Endothelial cell (in vitro differentiated cells): Measurements from ENCODE around the gene FADS2. TPM values are rescaled to one million over a fixed set of nuclear protein-coding genes. Genes with fewer than 3 reads are reported as not detected.

Source experiments
- DNase-seq: peaks from one replicate; pipeline ENCODE4 v3.0.0; 2021; ENCODE audit warnings: low spot score
- H3K27ac Mint-ChIP-seq: one replicate; pipeline ENCODE4 v1.8.0; 2021; ENCODE audit warnings: mixed read lengths, inconsistent platforms; ENCODE audit not compliant: unreplicated experiment
- H3K27me3 Mint-ChIP-seq: one replicate; pipeline ENCODE4 v1.8.0; 2021; ENCODE audit warnings: mild to moderate bottlenecking, moderate library complexity, mixed read lengths, inconsistent platforms; ENCODE audit not compliant: unreplicated experiment
- H3K36me3 Mint-ChIP-seq: one replicate; pipeline ENCODE4 v1.8.0; 2021; ENCODE audit warnings: mild to moderate bottlenecking, low read depth, mixed read lengths, inconsistent platforms; ENCODE audit not compliant: unreplicated experiment
- H3K4me1 Mint-ChIP-seq: one replicate; pipeline ENCODE4 v1.8.0; 2021; ENCODE audit warnings: mild to moderate bottlenecking, mixed read lengths, inconsistent platforms; ENCODE audit not compliant: unreplicated experiment
- H3K4me3 Mint-ChIP-seq: one replicate; pipeline ENCODE4 v1.8.0; 2021; ENCODE audit warnings: mild to moderate bottlenecking, mixed read lengths, inconsistent platforms; ENCODE audit not compliant: unreplicated experiment
- H3K9me3 Mint-ChIP-seq: one replicate; pipeline ENCODE4 v1.8.0; 2021; ENCODE audit warnings: mixed read lengths, inconsistent platforms; ENCODE audit not compliant: unreplicated experiment
- CTCF ChIP-seq: fragments of 200-600 bp; sonication (generic); IDR thresholded peaks from one replicate; pipeline ENCODE4 v1.5.0; 2021; ENCODE audit warnings: antibody characterized with exemption; ENCODE audit not compliant: unreplicated experiment
- total RNA-seq: library from RNA; stranded (reverse); fragmentation: NEBNext Ultra II Directional; extraction: Animal tissue kit (Norgen Biotek cat#: 25700); gene quantifications from one replicate; pipeline ENCODE4 v1.2.1, GENCODE V29; 2021; ENCODE audit not compliant: unreplicated experiment

Gene FADS2
- total RNA-seq, 1 donor from 2014 or later: 682 TPM

GRCh38 chr11:61882879-61883278 is 54.8 kb downstream of the FADS2 start:
- peaks cover 20% of the 10 kb centered on the region for H3K4me1 Mint-ChIP-seq
- peak overlapping the region; percentile 66 for H3K4me3 Mint-ChIP-seq
- peaks cover 13% of the 10 kb centered on the region for H3K27me3 Mint-ChIP-seq
- H3K27ac Mint-ChIP-seq: peak overlapping the region; percentile 49
- no peak for TF ChIP-seq CTCF
- peaks cover 12% of the 10 kb centered on the region for H3K36me3 Mint-ChIP-seq
- no peaks in the 10 kb centered on the region for H3K9me3 Mint-ChIP-seq
- no peak for DNase-seq

- Mint-ChIP-seq H3K27me3 (peaks cover 11% of the 10 kb centered on the region), H3K36me3 (peaks cover 10% of the 10 kb centered on the region), H3K4me1 (peaks cover 20% of the 10 kb centered on the region), H3K9me3 (no peaks in the 10 kb centered on the region), H3K27ac (peak overlapping the region; percentile 49), H3K4me3 (peak overlapping the region; percentile 66)
- TF ChIP-seq CTCF: no peak
- DNase-seq: no peak
These were observed 55.2 kb downstream of the FADS2 start for GRCh38 chr11:61883327-61883726.

GRCh38 chr11:61883947-61884346 is 55.8 kb downstream of the FADS2 start:
- peaks cover 11% of the 10 kb centered on the region for H3K27me3 Mint-ChIP-seq
- H3K27ac Mint-ChIP-seq: no peak overlapping the region
- H3K9me3 Mint-ChIP-seq: no peaks in the 10 kb centered on the region
- no peak for DNase-seq
- peaks cover 10% of the 10 kb centered on the region for H3K36me3 Mint-ChIP-seq
- no peak for TF ChIP-seq CTCF
- no peak overlapping the region for H3K4me3 Mint-ChIP-seq
- peaks cover 20% of the 10 kb centered on the region for H3K4me1 Mint-ChIP-seq

- H3K27me3 Mint-ChIP-seq: peaks cover 9% of the 10 kb centered on the region
- no peak for TF ChIP-seq CTCF
- no peak overlapping the region for H3K27ac Mint-ChIP-seq
- no peak overlapping the region for H3K4me3 Mint-ChIP-seq
- H3K9me3 Mint-ChIP-seq: no peaks in the 10 kb centered on the region
- H3K4me1 Mint-ChIP-seq: peaks cover 16% of the 10 kb centered on the region
- H3K36me3 Mint-ChIP-seq: peaks cover 10% of the 10 kb centered on the region
- DNase-seq: no peak
These were observed 57.2 kb downstream of the FADS2 start for GRCh38 chr11:61885166-61885778.

GRCh38 chr11:61885784-61886580 is 57.9 kb downstream of the FADS2 start:
- TF ChIP-seq CTCF: no peak
- Mint-ChIP-seq H3K4me1 (peaks cover 12% of the 10 kb centered on the region), H3K4me3 (no peak overlapping the region), H3K36me3 (peaks cover 7% of the 10 kb centered on the region), H3K9me3 (no peaks in the 10 kb centered on the region), H3K27me3 (peaks cover 7% of the 10 kb centered on the region), H3K27ac (no peak overlapping the region)
- no peak for DNase-seq
